ENCODE results near the gene HEPACAM. TPM values are rescaled to one million over a fixed set of nuclear protein-coding genes. Genes with fewer than 3 reads are reported as not detected.

HEPACAM gene
- total and polyA plus RNA-seq, 2 donors (not counting 3 experiments of a cell fraction or from before 2014, with no cell fraction given): not detected

GRCh38 chr11:124946735-124947141 lies 10.9 kb upstream of the HEPACAM start:
- DNase-seq (ENCODE audit: low read depth, low spot score): no peak
- H3K9ac ChIP-seq (replicated peaks; ENCODE audit: extremely low read depth, insufficient read depth, low read length): no peak overlapping the region
- H4K20me1 ChIP-seq (replicated peaks; ENCODE audit: control insufficient read depth, extremely low read depth, insufficient read depth, low read length): no peaks in the 10 kb centered on the region
- TF ChIP-seq EZH2 (IDR thresholded peaks at IDR 0.05; ENCODE audit: borderline replicate concordance, low read depth, low read length, severe bottlenecking) (no peak), POLR2A (IDR thresholded peaks at IDR 0.05; ENCODE audit: low read depth, low read length) (no peak), POLR2AphosphoS5 (IDR thresholded peaks at IDR 0.05; ENCODE audit: insufficient read depth, low read depth, low read length) (no peak), MYC (IDR thresholded peaks at IDR 0.05; ENCODE audit: low read depth, low read length) (no peak), CTCF (IDR thresholded peaks at IDR 0.05; ENCODE audit: extremely low read depth in 1 of 2, insufficient read depth in 1 of 2, low read depth in 1 of 2, low read length in 2 of 2) (no peak), JUN (IDR thresholded peaks at IDR 0.05; ENCODE audit: borderline replicate concordance, insufficient read depth, insufficient read length, low read depth) (no peak), FOS (IDR thresholded peaks at IDR 0.05; ENCODE audit: borderline replicate concordance, insufficient read depth, low read length) (no peak), MAX (IDR thresholded peaks at IDR 0.05; ENCODE audit: insufficient read depth, insufficient read length) (no peak), GATA2 (IDR thresholded peaks at IDR 0.05; ENCODE audit: insufficient read depth, insufficient read length, low read depth, low read length) (no peak)
- H3K9me1 ChIP-seq (replicated peaks; ENCODE audit: control insufficient read depth, extremely low read depth, insufficient read depth, low read length): no peaks in the 10 kb centered on the region
- H3K36me3 ChIP-seq (ENCODE audit: control insufficient read depth in 2 of 2, extremely low read depth in 1 of 2, insufficient read depth in 2 of 2, low read length in 2 of 2): no peaks in the 10 kb centered on the region
- dilution Hi-C loops (cut with MboI; ENCODE audit: extremely low pct_ligation_motif_present, low sequenced_read_pairs): no loop called here
- ChIA-PET POLR2A (no interaction called here), CTCF (interaction anchor here (1.0 kb wide), 1 partner anchor 70 kb away, joined by 3 read pairs; no protein-coding TSS in a partner anchor)
- H3K27me3 ChIP-seq (ENCODE audit: control insufficient read depth in 2 of 2, insufficient read depth in 2 of 2, low read length in 2 of 2): peaks cover 0 to 3% of the 10 kb centered on the region in 2 experiments
- no peak overlapping the region for H3K27ac ChIP-seq (ENCODE audit: insufficient read depth, low read depth, low read length)
- H3K79me2 ChIP-seq (ENCODE audit: control insufficient read depth, insufficient read depth, low read length): no peaks in the 10 kb centered on the region
- H2AFZ ChIP-seq (ENCODE audit: low read depth, low read length): no peak overlapping the region
- no TSS peak for BruUV-seq (replicated peaks)
- H3K4me3 ChIP-seq (replicated peaks in 1 of 3; ENCODE audit: insufficient read depth in 1 of 3, low read depth in 1 of 3, low read length in 3 of 3): no peak overlapping the region
- FAIRE-seq: no peak
- H3K9me3 ChIP-seq (replicated peaks; ENCODE audit: control insufficient read depth, insufficient read depth, low read length): no peaks in the 10 kb centered on the region
- intact Hi-C loops (cut with micrococcal nuclease): no loop called here
- no peak overlapping the region for H3K4me2 ChIP-seq (ENCODE audit: insufficient read depth, low read length)
- H3K4me1 ChIP-seq (ENCODE audit: control insufficient read depth, extremely low read depth, insufficient read depth, low read length): no peaks in the 10 kb centered on the region

Measured in endothelial cell of umbilical vein (primary cell).